ENCODE data around the gene IL1RAPL1.
"Not testable (repeated sequence)": the region's sequence is repeated elsewhere in the genome, so short reads cannot be mapped to it uniquely, and the experiment has no call there.

The IL1RAPL1 gene

GRCh38 chrX:28638775-28639174, 51.5 kb downstream of the IL1RAPL1 start:
- DNase-seq: no peak

GRCh38 chrX:28639451-28639850, 52.2 kb downstream of the IL1RAPL1 start:
- no peak for DNase-seq

GRCh38 chrX:28649541-28649940, 62.3 kb downstream of the IL1RAPL1 start:
- no peak for DNase-seq

GRCh38 chrX:28651186-28651585, 63.9 kb downstream of the IL1RAPL1 start:
- DNase-seq: no peak

- DNase-seq: no peak
These were observed 72.0 kb downstream of the IL1RAPL1 start for GRCh38 chrX:28659269-28659668.

- no peak for DNase-seq
These were observed 78.5 kb downstream of the IL1RAPL1 start for GRCh38 chrX:28665778-28666177.

GRCh38 chrX:28668303-28668702, 81.1 kb downstream of the IL1RAPL1 start:
- no peak for DNase-seq

- DNase-seq: no peak
These were observed 81.7 kb downstream of the IL1RAPL1 start for GRCh38 chrX:28668957-28669356.

- DNase-seq: no peak
These were observed 82.8 kb downstream of the IL1RAPL1 start for GRCh38 chrX:28670074-28670473.

- DNase-seq: no peak
These were observed 87.9 kb downstream of the IL1RAPL1 start for GRCh38 chrX:28675173-28675572.

- DNase-seq: no peak
These were observed 105.9 kb downstream of the IL1RAPL1 start for GRCh38 chrX:28693101-28693500.

GRCh38 chrX:28697732-28698131, 110.5 kb downstream of the IL1RAPL1 start:
- no peak for DNase-seq

GRCh38 chrX:28701222-28701621, 114.0 kb downstream of the IL1RAPL1 start:
- DNase-seq: no peak

GRCh38 chrX:28706964-28707363, 119.7 kb downstream of the IL1RAPL1 start:
- DNase-seq: no peak

GRCh38 chrX:28709421-28709820, 122.2 kb downstream of the IL1RAPL1 start:
- DNase-seq: no peak

- no peak for DNase-seq
These were observed 130.6 kb downstream of the IL1RAPL1 start for GRCh38 chrX:28717864-28718263.

GRCh38 chrX:28718450-28718849, 131.2 kb downstream of the IL1RAPL1 start:
- DNase-seq: no peak

GRCh38 chrX:28719620-28720019, 132.4 kb downstream of the IL1RAPL1 start:
- no peak for DNase-seq

GRCh38 chrX:28752330-28752729, 165.1 kb downstream of the IL1RAPL1 start:
- no peak for DNase-seq

GRCh38 chrX:28756175-28756574, 168.9 kb downstream of the IL1RAPL1 start:
- DNase-seq: no peak

GRCh38 chrX:28756647-28757046, 169.4 kb downstream of the IL1RAPL1 start:
- no peak for DNase-seq

GRCh38 chrX:28757290-28757689, 170.0 kb downstream of the IL1RAPL1 start:
- no peak for DNase-seq

GRCh38 chrX:28766561-28766960, 179.3 kb downstream of the IL1RAPL1 start:
- not testable (repeated sequence) for DNase-seq

GRCh38 chrX:28773807-28774206, 186.6 kb downstream of the IL1RAPL1 start:
- DNase-seq: no peak

- DNase-seq: no peak
These were observed 200.0 kb downstream of the IL1RAPL1 start for GRCh38 chrX:28787206-28787605.

GRCh38 chrX:28800671-28801070, 213.4 kb downstream of the IL1RAPL1 start:
- not testable (repeated sequence) for DNase-seq

Data from activated naive CD4-positive, alpha-beta T cell (primary cell).